Fibroblast of the aortic adventitia (primary cell): ENCODE results near the gene TIMM8B. TPM values are rescaled to one million over a fixed set of nuclear protein-coding genes. Genes with fewer than 3 reads are reported as not detected.
A peak's percentile ranks its signal among the peaks of the same experiment; 100 is the strongest.
"Not testable (repeated sequence)": the region's sequence is repeated elsewhere in the genome, so short reads cannot be mapped to it uniquely, and the experiment has no call there.

ENCODE experiments used
- DNase-seq: peaks from one replicate; pipeline ENCODE4 v3.0.0-alpha.2; 2010; ENCODE audit warnings: low read depth
- H3K4me3 ChIP-seq: 2 replicates; pipeline ENCODE4 v1.5.1; 2011; ENCODE audit warnings: low read depth, mild to moderate bottlenecking, control low read depth, low read length, moderate library complexity
- total RNA-seq: library from RNA; depleted of rRNA; stranded (reverse); fragments of >200 nt; gene quantifications from 2 replicates; pipeline ENCODE4 v1.2.3, GENCODE V29; 2012; ENCODE audit warnings: low replicate concordance
- TF ChIP-seq, protein P1 (sequence below): IDR thresholded peaks from 2 replicates; pipeline ENCODE4 v1.5.1; 2011; ENCODE audit warnings: mild to moderate bottlenecking, low read length, control low read depth, inconsistent platforms; ENCODE audit not compliant: insufficient read depth

TIMM8B gene
- total RNA-seq, 1 donor, result 41.5 TPM

DNA sequence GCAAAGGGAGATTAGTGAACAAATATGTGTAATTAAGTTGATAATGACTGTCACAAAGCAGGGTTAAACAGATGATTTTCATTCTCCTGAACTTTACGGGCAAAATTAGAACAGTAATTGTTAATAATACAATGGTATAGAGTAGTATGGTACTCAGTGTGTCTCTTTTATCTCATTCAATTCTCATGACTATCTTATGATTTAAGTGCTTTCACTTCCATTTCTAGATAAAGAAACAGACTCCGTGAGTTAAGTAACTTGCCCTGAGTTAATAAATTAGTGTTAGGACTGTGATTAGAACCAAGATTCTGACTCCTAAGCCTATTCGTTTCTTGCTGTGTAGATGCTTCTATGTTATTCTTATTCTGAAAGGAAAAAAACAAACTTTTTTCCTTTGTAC, 34.8 kb downstream of the TIMM8B start:
- no peak for DNase-seq
- H3K4me3 ChIP-seq, result no peak overlapping the region
- TF ChIP-seq, protein P1, sequence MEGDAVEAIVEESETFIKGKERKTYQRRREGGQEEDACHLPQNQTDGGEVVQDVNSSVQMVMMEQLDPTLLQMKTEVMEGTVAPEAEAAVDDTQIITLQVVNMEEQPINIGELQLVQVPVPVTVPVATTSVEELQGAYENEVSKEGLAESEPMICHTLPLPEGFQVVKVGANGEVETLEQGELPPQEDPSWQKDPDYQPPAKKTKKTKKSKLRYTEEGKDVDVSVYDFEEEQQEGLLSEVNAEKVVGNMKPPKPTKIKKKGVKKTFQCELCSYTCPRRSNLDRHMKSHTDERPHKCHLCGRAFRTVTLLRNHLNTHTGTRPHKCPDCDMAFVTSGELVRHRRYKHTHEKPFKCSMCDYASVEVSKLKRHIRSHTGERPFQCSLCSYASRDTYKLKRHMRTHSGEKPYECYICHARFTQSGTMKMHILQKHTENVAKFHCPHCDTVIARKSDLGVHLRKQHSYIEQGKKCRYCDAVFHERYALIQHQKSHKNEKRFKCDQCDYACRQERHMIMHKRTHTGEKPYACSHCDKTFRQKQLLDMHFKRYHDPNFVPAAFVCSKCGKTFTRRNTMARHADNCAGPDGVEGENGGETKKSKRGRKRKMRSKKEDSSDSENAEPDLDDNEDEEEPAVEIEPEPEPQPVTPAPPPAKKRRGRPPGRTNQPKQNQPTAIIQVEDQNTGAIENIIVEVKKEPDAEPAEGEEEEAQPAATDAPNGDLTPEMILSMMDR, result no peak

- TF ChIP-seq, protein P1, result no peak
- DNase-seq, result no peak
- H3K4me3 ChIP-seq, result no peak overlapping the region
Measured at GRCh38 chr11:112050721-112051120, 35.8 kb downstream of the TIMM8B start.

- DNase-seq, result no peak
- TF ChIP-seq, protein P1, result no peak
- H3K4me3 ChIP-seq, result no peak overlapping the region
Measured at GRCh38 chr11:112049777-112050176, 36.8 kb downstream of the TIMM8B start.

DNA sequence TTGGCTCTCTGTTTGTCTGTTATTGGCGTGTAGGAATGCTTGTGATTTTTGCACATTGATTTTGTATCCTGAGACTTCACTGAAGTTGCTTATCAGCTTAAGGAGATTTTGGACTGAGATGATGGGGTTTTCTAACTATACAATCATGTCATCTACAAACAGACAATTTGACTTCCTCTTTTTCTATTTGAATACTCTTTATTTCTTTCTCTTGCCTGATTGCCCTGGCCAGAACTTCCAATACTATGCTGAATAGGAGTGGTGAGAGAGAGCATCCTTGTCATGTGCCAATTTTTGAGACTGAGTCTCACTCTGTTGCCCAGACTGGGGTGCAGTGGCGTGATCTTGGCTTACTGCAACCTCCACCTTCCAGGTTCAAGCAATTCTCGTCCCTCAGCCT, 38.3 kb downstream of the TIMM8B start:
- not testable (repeated sequence) for DNase-seq, H3K4me3 ChIP-seq

DNA sequence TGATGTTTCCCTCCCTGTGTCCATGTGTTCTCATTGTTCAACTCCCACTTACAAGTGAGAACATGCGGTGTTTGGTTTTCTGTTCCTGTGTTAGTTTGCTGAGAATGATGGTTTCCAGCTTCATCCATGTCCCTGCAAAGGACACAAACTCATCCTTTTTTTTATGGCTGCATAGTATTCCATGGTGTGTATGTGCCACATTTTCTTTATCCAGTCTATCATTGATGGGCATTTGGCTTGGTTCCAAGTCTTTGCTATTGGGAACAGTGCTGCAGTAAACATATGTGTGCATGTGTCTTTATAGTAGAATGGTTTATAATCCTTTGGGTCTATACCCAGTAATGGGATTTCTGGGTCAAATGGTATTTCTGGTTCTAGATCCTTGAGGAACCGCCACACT, 39.9 kb downstream of the TIMM8B start:
- not testable (repeated sequence) for H3K4me3 ChIP-seq, DNase-seq

GRCh38 chr11:112044961-112045360, 41.6 kb downstream of the TIMM8B start:
- no peak overlapping the region for H3K4me3 ChIP-seq
- DNase-seq, result no peak
- TF ChIP-seq, protein P1, result no peak

GRCh38 chr11:112042961-112043304, 43.6 kb downstream of the TIMM8B start:
- TF ChIP-seq, protein P1, result no peak
- no peak overlapping the region for H3K4me3 ChIP-seq
- DNase-seq, result no peak

DNA sequence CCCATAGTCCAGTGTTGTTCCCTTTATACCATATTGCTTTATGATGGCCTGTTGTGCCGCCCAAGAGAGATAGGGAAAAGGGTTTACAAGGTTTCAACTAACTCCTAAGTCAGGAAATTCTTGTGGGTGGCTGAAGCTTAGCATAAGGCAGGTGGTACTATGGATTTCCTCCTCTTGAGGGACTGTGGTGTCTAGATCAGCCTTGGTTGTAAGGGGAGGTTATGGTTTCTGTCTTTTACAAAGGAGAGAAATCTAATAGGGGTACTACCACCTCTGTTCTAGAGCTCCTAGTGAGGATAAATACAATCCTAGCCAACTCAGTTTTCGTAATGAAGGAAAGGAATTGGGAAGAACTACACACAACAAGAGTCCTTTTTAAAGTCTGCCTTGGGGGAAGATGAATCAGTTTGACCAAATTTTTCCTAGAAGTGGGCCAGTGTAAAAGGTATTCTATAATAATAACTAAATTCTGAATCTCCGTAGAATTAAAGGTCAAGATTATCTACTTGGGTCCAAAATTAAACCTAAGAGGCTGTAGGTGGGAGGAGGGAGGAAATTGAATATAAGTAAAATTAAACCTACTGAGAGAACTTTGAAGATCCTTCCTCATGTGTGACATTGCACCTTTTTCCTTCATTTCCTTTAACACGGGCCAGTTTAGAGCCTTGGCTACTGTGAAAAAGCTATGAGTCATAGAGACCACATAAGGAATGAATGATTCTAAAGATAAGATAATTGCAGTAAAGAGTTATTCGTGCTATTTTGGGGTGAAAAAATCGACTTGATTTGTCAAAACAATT, 44.2 kb downstream of the TIMM8B start:
- TF ChIP-seq, protein P1, result no peak
- DNase-seq, result peak; percentile 46
- no peak overlapping the region for H3K4me3 ChIP-seq
